Small intestine (tissue), 7 donors: ENCODE measurements around the gene NID1. TPM values are rescaled to one million over a fixed set of nuclear protein-coding genes. Genes with fewer than 3 reads are reported as not detected.

Experiments used
- DNase-seq, 2 donors: peaks; one replicate each; pipeline versions ENCODE4 v3.0.0 to v3.0.0-alpha.2; 2013
- FAIRE-seq: peaks from 2 replicates; lab custom pipeline; 2012; peaks lifted over from hg19 to GRCh38; lab: Jason Lieb, UNC
- H3K27ac ChIP-seq, 3 donors: one replicate each; pipeline ENCODE4 v1.5.1; 2013; ENCODE audit warnings: low read length in 2 of 3, mild to moderate bottlenecking in 2 of 3, control low read depth in 1 of 3, inconsistent platforms in 1 of 3, low read depth in 1 of 3, moderate library complexity in 1 of 3
- H3K27me3 ChIP-seq, 3 donors: one replicate each; pipeline ENCODE4 v1.6.1; 2013; ENCODE audit warnings: low read length in 3 of 3, inconsistent platforms in 1 of 3; ENCODE audit not compliant: control insufficient read depth in 3 of 3, insufficient read depth in 3 of 3
- H3K36me3 ChIP-seq, 3 donors: one replicate each; pipeline ENCODE4 v1.6.1; 2013; ENCODE audit warnings: low read length in 3 of 3, inconsistent platforms in 1 of 3, low read depth in 1 of 3, mild to moderate bottlenecking in 1 of 3, moderate library complexity in 1 of 3; ENCODE audit not compliant: control insufficient read depth in 3 of 3, insufficient read depth in 2 of 3
- H3K4me1 ChIP-seq, 3 donors: one replicate each; pipeline ENCODE4 v1.6.1; 2013; ENCODE audit warnings: low read length in 2 of 3, inconsistent platforms in 1 of 3, low read depth in 1 of 3, mild to moderate bottlenecking in 1 of 3, moderate library complexity in 1 of 3; ENCODE audit not compliant: control insufficient read depth in 3 of 3, insufficient read depth in 2 of 3
- H3K4me3 ChIP-seq, 3 donors: one replicate each; pipeline ENCODE4 v1.5.1; 2013; ENCODE audit warnings: low read length in 3 of 3, control low read depth in 1 of 3, inconsistent platforms in 1 of 3, low read depth in 1 of 3, mild to moderate bottlenecking in 1 of 3, moderate library complexity in 1 of 3
- H3K9me3 ChIP-seq, 2 donors: one replicate each; pipeline ENCODE4 v1.6.1; 2013; ENCODE audit warnings: low read depth in 1 of 2, low read length in 1 of 2; ENCODE audit not compliant: control insufficient read depth in 2 of 2, insufficient read depth in 1 of 2
- WGBS, 3 donors: extraction: QIAGEN DNeasy Blood & Tissue Kit; methylation state at CpG; one replicate each; pipeline ENCODE4 v1.1.7; 2013; 5-methylcytosine and 5-hydroxymethylcytosine counted together
- polyA plus RNA-seq, 4 donors: library from polyadenylated mRNA; stranded (reverse) in 3 of 4; unstranded in 1 of 4; fragments of 200-250 nt in 3 of 4; fragments of 120-200 nt in 1 of 4; gene quantifications; one replicate each; pipeline versions ENCODE4 v1.2.1 to v1.2.3, GENCODE V29; 2013
- donor health status: healthy with polysubstance abuse.
- donor health status: control.
- donor health status: control.
- donor health status: Bipolar disorder and iron deficiency.
- donor health status: healthy.

Gene NID1
- polyA plus RNA-seq, 4 donors = 0.67 to 62.0 (median 19.9) TPM

DNA sequence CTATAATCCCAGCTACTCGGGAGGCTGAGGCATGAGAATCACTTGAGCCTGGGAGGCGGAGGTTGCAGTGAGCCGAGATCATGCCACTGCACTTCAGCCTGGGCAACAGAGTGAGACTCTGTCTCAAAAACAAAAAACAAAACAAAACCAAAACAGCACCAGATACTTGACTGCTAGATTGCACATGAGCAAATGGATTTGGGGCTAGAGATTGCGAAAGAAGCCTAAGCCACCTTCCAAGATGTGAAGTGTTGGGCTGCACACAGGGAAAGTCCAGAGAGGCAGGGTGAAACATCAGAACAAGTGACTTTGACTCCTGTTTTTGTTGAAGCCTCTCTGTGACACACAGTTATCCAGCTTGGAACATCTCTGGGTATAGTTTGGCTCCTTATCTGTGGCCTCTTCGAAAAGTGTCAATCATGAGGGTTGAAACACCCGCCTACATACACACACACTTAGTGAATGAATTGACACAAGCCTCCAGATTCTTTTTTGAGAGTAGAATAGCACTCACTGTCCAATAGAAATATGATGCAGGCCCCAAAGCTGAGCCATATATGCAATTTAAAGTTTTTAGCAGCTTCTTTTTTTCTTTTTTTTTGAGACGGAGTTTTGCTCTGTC lies 43.2 kb upstream of the NID1 start:
- no peaks in the 10 kb centered on the region for H3K4me1 ChIP-seq
- DNase-seq (no peak), FAIRE-seq (no peak)
- H3K9me3 ChIP-seq = no peaks in the 10 kb centered on the region
- no peaks in the 10 kb centered on the region for H3K36me3 ChIP-seq
- no peak overlapping the region for H3K4me3 ChIP-seq
- no peaks in the 10 kb centered on the region for H3K27me3 ChIP-seq
- 81 to 89% (median 85%) methylated on average over 7 of the region's 7 CpGs for WGBS, 3 donors
- no peak overlapping the region for H3K27ac ChIP-seq

DNA sequence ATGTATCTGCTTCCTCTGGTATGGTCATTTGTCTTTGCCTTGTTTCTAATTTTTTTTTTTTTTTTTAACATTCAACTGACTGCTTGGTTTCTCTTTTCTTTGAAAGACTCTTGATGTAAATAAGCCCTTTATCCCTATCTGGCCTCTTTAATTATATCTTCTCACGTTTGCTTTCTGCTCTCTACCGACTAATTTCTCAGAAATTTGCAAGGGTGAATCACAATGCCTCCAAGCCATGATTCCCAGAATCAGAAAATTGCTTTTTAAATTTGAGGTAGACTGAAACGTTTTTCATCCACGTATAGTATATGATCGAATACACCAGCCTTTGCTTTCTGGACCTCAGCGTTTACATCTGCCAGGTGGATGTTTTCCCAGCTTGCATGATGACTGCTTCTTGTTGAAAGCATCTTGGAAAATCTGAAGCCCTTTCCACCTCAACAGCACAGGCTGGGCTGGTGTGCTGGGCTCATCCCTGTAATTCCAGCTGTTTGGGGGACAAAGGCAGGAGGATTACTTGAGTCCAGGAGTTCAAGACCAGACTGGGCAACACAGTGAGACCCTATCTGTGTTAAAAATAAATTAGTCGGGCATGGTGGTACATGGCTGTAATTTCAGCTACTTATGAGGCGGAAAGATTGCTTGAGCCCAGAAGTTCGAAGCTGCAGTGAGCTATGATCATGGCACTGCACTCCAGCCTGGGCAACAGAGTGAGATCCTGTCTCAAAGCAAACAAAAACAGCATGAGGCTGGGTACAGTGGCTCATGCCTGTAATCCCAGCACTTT lies 42.4 kb upstream of the NID1 start:
- H3K36me3 ChIP-seq = no peaks in the 10 kb centered on the region
- no peaks in the 10 kb centered on the region for H3K9me3 ChIP-seq
- 57 to 71% (median 62%) methylated on average over 9 of the region's 9 CpGs for WGBS, 3 donors
- FAIRE-seq (no peak), DNase-seq (no peak)
- no peak overlapping the region for H3K27ac ChIP-seq
- H3K4me3 ChIP-seq = no peak overlapping the region
- H3K27me3 ChIP-seq = no peaks in the 10 kb centered on the region
- H3K4me1 ChIP-seq = no peaks in the 10 kb centered on the region

DNA sequence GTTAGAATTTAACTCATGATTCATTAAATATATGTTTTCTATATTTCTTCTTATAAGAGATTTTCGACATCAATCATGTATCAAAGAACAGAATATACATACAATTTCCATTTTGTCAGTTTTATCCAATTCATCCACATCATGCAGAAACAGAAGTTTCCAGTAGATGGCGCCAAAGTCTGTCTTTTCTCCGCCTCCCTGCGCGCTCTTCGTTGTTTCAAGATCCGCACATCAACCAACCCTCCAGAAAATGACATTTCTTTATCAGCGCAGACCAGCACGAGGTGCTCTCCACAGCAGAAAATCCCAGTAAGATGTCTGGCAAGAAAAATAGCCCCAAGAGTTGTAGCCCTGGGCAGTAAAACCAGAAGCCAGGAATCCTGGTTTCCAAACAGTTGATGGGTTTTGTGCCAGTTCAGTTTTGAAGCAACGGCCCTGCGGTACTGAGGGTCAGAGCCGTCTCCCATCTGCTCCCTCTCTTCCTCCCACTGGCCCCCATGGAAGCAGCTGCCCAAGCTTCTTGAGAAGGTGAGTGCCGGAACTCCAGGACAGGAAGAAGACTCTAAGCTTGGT lies 38.8 kb upstream of the NID1 start:
- 23 to 28% (median 24%) methylated on average over 13 of the region's 13 CpGs for WGBS, 3 donors
- Histone ChIP-seq H3K27ac (no peak overlapping the region), H3K36me3 (no peaks in the 10 kb centered on the region), H3K27me3 (no peaks in the 10 kb centered on the region), H3K9me3 (no peaks in the 10 kb centered on the region), H3K4me3 (no peak overlapping the region), H3K4me1 (no peaks in the 10 kb centered on the region)
- DNase-seq = peak; percentile 62 to 71
- FAIRE-seq = no peak

GRCh38 chr1:236103059-236103458 lies 38.2 kb upstream of the NID1 start:
- Histone ChIP-seq H3K27ac (no peak overlapping the region), H3K36me3 (no peaks in the 10 kb centered on the region), H3K27me3 (no peaks in the 10 kb centered on the region), H3K4me3 (no peak overlapping the region), H3K9me3 (no peaks in the 10 kb centered on the region), H3K4me1 (no peaks in the 10 kb centered on the region)
- 21 to 36% (median 33%) methylated on average over 7 of the region's 7 CpGs for WGBS, 3 donors
- FAIRE-seq (no peak), DNase-seq (no peak)

DNA sequence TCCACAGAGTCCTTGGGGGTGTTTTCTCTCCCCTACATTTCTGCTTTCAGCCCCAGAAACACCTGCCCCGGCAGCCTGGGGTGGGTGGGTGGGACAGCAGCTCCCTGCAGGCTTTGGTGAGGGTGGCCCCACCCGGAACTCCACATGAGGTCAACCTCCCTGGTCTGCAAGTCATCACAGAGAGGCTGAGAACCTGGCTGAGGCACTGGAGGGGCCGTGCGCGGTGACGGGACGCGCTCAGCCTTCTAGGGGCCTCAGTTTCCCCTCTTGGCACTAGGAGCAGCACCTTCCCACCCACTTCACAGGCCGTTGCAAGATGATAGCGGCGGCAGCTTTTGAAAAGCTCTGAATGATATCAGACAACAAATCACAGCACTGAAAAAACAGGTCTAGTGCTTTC lies 37.7 kb upstream of the NID1 start:
- FAIRE-seq (no peak), DNase-seq (no peak)
- Histone ChIP-seq H3K27ac (no peak overlapping the region), H3K36me3 (no peaks in the 10 kb centered on the region), H3K27me3 (no peaks in the 10 kb centered on the region), H3K4me1 (no peaks in the 10 kb centered on the region), H3K9me3 (peaks cover 0 to 1% of the 10 kb centered on the region in 2 donors), H3K4me3 (no peak overlapping the region)
- WGBS, 3 donors = 67 to 85% (median 74%) methylated on average over 11 of the region's 11 CpGs

DNA sequence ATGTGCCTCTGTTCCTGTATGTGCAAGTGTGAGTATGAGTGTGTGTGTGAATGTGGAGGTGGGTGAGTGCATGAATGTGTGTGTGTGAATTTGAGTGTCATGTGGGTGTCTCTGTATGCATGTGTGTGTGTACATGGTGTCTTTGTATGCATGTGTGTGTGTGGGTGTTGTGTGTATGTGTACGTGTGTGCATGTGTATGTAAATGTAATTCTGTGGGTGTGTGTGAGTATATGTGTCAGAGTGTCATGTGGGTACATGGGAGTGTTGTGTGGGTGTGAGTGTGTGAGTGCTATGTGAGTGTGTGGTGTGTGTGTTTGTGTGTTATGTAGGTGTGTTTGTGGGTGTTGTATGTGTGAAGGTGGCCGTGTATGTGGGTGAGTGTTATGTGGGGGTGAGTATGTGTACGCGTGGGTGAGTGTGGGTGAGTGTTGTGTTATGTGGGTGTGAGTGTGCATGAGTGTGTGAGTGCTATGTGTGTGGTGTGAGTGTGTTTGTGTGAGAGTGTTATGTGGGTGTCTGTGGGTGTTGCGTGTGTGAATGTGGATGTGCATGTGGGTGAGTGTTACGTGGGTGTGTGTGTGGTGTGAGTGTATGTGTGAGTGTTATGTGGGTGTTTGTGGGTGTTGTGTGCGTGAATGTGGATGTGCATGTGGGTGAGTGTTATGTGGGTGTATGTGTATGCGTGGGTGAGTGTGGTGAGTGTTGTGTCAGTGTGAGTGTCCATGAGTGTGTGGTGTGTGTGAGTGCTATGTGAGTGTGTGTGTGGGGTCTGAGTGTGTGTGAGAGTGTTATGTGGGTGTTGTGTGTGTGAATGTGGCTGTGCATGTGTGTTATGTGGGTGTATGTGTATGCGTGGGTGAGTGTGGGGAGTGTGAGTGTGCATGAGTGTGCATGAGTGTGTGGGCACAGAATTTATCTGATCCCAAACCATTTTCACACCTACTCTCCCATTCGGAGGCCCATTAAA lies 36.6 kb upstream of the NID1 start:
- FAIRE-seq (no peak), DNase-seq (no peak)
- Histone ChIP-seq H3K36me3 (no peaks in the 10 kb centered on the region), H3K27me3 (no peaks in the 10 kb centered on the region), H3K4me3 (no peak overlapping the region), H3K27ac (no peak overlapping the region), H3K4me1 (no peaks in the 10 kb centered on the region), H3K9me3 (peaks cover 3 to 11% of the 10 kb centered on the region in 2 donors)
- WGBS, 3 donors = 85 to 87% (median 87%) methylated on average over 9 to 10 of the region's 10 CpGs

DNA sequence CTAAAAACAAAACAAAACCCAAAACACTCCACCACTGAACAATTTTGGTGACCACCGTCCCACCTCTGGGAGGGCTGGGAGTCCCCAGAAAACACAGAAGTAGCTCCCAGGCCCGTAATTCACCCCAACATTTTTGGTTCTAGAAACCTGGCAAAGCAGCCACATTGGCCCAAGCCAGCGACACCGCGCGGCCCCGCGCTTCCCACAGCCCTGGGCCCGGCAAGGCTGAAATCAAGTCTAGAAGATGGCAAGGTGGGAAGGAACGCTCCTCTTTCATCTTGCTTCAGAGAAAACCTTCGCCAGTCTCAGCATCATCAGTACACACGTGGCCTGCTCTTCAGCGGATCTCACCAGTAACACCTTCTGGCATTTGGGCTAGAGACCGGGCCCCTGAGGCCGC lies 35.9 kb upstream of the NID1 start:
- no peaks in the 10 kb centered on the region for H3K4me1 ChIP-seq
- no peaks in the 10 kb centered on the region for H3K27me3 ChIP-seq
- H3K9me3 ChIP-seq = peaks cover 3 to 12% of the 10 kb centered on the region in 2 donors
- FAIRE-seq (no peak), DNase-seq (no peak)
- H3K27ac ChIP-seq = no peak overlapping the region
- no peaks in the 10 kb centered on the region for H3K36me3 ChIP-seq
- no peak overlapping the region for H3K4me3 ChIP-seq
- 90 to 95% (median 93%) methylated on average over 15 of the region's 15 CpGs for WGBS, 3 donors
